Endothelial cell of umbilical vein (primary cell): ENCODE results near the gene DRD4.

ENCODE experiments used
- CTCF ChIP-seq, 2 donors: IDR thresholded peaks; 1 replicate in 1 of 2; 2 replicates in 1 of 2; pipeline ENCODE4 v1.5.1; 2011; ENCODE audit warnings: low read length in 2 of 2, mild to moderate bottlenecking in 2 of 2, moderate library complexity in 2 of 2, control low read depth in 1 of 2, inconsistent platforms in 1 of 2, low read depth in 1 of 2; ENCODE audit not compliant: insufficient read depth in 1 of 2; ENCODE audit errors: extremely low read depth in 1 of 2
- MAX ChIP-seq: IDR thresholded peaks from 2 replicates; pipeline ENCODE4 v1.6.1; 2011; ENCODE audit not compliant: insufficient read depth, insufficient read length

GRCh38 chr11:630871-631270 is 6.2 kb upstream of the DRD4 start:
- TF ChIP-seq MAX, result no peak
- no peak for TF ChIP-seq CTCF (IDR thresholded peaks at IDR 0.05; ENCODE audit: extremely low read depth in 1 of 2, insufficient read depth in 1 of 2, low read depth in 1 of 2, low read length in 2 of 2)
